Keratinocyte (primary cell): ENCODE measurements around the gene HJV. TPM values are rescaled to one million over a fixed set of nuclear protein-coding genes. Genes with fewer than 3 reads are reported as not detected.

Experiments used
- DNase-seq: peaks from one replicate; pipeline ENCODE4 v3.0.0-alpha.2; 2011; ENCODE audit warnings: low read depth, missing footprints, low spot score
- FAIRE-seq: peaks from 2 replicates; lab custom pipeline; 2011; peaks lifted over from hg19 to GRCh38; lab: Jason Lieb, UNC
- H2AFZ ChIP-seq: 2 replicates; pipeline ENCODE4 v1.6.0; 2012; ENCODE audit warnings: low read length, control low read depth, inconsistent platforms; ENCODE audit not compliant: control insufficient read depth
- H3K27ac ChIP-seq: 2 replicates; pipeline ENCODE4 v1.5.1; 2011; ENCODE audit warnings: low read length; ENCODE audit not compliant: control insufficient read depth, insufficient read depth
- H3K27me3 ChIP-seq: 3 replicates; pipeline ENCODE4 v1.6.0; 2011; ENCODE audit warnings: low read length; ENCODE audit not compliant: control insufficient read depth, insufficient read depth; ENCODE audit errors: extremely low read depth
- H3K36me3 ChIP-seq, 2 experiments: 2 replicates in 1 of 2; 3 replicates in 1 of 2; pipeline ENCODE4 v1.5.1; 2011; ENCODE audit warnings: low read length in 2 of 2, mild to moderate bottlenecking in 1 of 2; ENCODE audit not compliant: control insufficient read depth in 2 of 2, insufficient read depth in 2 of 2; ENCODE audit errors: extremely low read depth in 1 of 2
- H3K4me1 ChIP-seq: 3 replicates; pipeline ENCODE4 v1.5.1; 2011; ENCODE audit warnings: low read length; ENCODE audit not compliant: control insufficient read depth, insufficient read depth; ENCODE audit errors: extremely low read depth
- H3K4me2 ChIP-seq: 3 replicates; pipeline ENCODE4 v1.6.0; 2011; ENCODE audit warnings: low read depth, low read length; ENCODE audit not compliant: control insufficient read depth, insufficient read depth; ENCODE audit errors: extremely low read depth
- H3K4me3 ChIP-seq, 3 experiments: fragments of 200-600 bp in 1 of 3; sonication (generic) in 1 of 3; 2 replicates in 2 of 3; 3 replicates in 1 of 3; pipeline ENCODE4 v1.5.1; 2011 to 2016; ENCODE audit warnings: low read length in 3 of 3, mild to moderate bottlenecking in 3 of 3, control low read depth in 2 of 3, inconsistent platforms in 1 of 3, low read depth in 1 of 3, mixed read lengths in 1 of 3, mixed run types in 1 of 3, moderate library complexity in 1 of 3; ENCODE audit not compliant: control insufficient read depth in 2 of 3, insufficient read depth in 2 of 3; ENCODE audit errors: extremely low read depth in 1 of 3
- H3K79me2 ChIP-seq: 2 replicates; pipeline ENCODE4 v1.6.0; 2012; ENCODE audit warnings: low read length; ENCODE audit not compliant: control insufficient read depth, insufficient read depth
- H3K9ac ChIP-seq: 3 replicates; pipeline ENCODE4 v1.6.0; 2011; ENCODE audit warnings: low read length; ENCODE audit not compliant: control insufficient read depth, insufficient read depth; ENCODE audit errors: extremely low read depth
- H3K9me1 ChIP-seq: 3 replicates; pipeline ENCODE4 v1.6.0; 2011; ENCODE audit warnings: low read length; ENCODE audit not compliant: control insufficient read depth, insufficient read depth; ENCODE audit errors: extremely low read depth
- H3K9me3 ChIP-seq: 2 replicates; pipeline ENCODE4 v1.5.1; 2012; ENCODE audit warnings: low read depth, low read length; ENCODE audit not compliant: control insufficient read depth
- H4K20me1 ChIP-seq: 3 replicates; pipeline ENCODE4 v1.6.0; 2011; ENCODE audit warnings: low read length; ENCODE audit not compliant: control insufficient read depth, insufficient read depth; ENCODE audit errors: extremely low read depth
- EZH2 ChIP-seq: IDR thresholded peaks from one replicate; pipeline ENCODE4 v1.6.1; 2012; ENCODE audit warnings: inconsistent platforms, mild to moderate bottlenecking, low read length, moderate library complexity
- dilution Hi-C: fragments of 300-500 bp; cut with MboI; formaldehyde crosslinking; loops from one replicate; pipeline ENCODE4 v1.7.0; 2020; ENCODE audit warnings: low sequenced_read_pairs; ENCODE audit not compliant: extremely low pct_ligation_motif_present
- polyA plus RNA-seq, 5 experiments: library from polyadenylated mRNA; depleted of rRNA in 3 of 5; stranded (reverse) in 3 of 5; stranded (forward) in 1 of 5; unstranded in 1 of 5; fragments of >200 nt; gene quantifications; 1 replicate in 1 of 5; 2 replicates in 3 of 5; 3 replicates in 1 of 5; pipeline versions ENCODE4 v1.2.1 to v1.2.3, GENCODE V29; 2011 to 2012; ENCODE audit warnings: missing spikeins in 2 of 5, low read depth in 1 of 5, low replicate concordance in 1 of 5
- small RNA-seq, 3 experiments: library from RNA; depleted of rRNA; stranded (forward); fragments of <200 nt; gene quantifications; one replicate each; pipeline ENCODE3, GENCODE V24; 2012; ENCODE audit warnings: low read depth in 3 of 3, low replicate concordance in 1 of 3; ENCODE audit not compliant: insufficient read length in 3 of 3
- TF ChIP-seq, protein P1 (sequence below), 3 experiments: IDR thresholded peaks in 1 of 3; conservative IDR thresholded peaks in 1 of 3; optimal IDR thresholded peaks in 1 of 3; 2 replicates in 2 of 3; 3 replicates in 1 of 3; pipeline versions ENCODE3 to v1.5.1; 2011; ENCODE audit warnings: low read length in 3 of 3, mild to moderate bottlenecking in 3 of 3, moderate library complexity in 2 of 3, control low read depth in 1 of 3, inconsistent platforms in 1 of 3; ENCODE audit not compliant: insufficient read depth in 2 of 3; ENCODE audit errors: extremely low read depth in 1 of 3

HJV gene
- polyA plus RNA-seq, 1 donor (not counting 4 experiments of a cell fraction or from before 2014, with no cell fraction given) = not detected

- no peak overlapping the region for H2AFZ ChIP-seq
- H3K9me3 ChIP-seq = no peaks in the 10 kb centered on the region
- H4K20me1 ChIP-seq = no peaks in the 10 kb centered on the region
- no peak overlapping the region for H3K4me3 ChIP-seq
- DNase-seq = no peak
- TF ChIP-seq, protein P1, sequence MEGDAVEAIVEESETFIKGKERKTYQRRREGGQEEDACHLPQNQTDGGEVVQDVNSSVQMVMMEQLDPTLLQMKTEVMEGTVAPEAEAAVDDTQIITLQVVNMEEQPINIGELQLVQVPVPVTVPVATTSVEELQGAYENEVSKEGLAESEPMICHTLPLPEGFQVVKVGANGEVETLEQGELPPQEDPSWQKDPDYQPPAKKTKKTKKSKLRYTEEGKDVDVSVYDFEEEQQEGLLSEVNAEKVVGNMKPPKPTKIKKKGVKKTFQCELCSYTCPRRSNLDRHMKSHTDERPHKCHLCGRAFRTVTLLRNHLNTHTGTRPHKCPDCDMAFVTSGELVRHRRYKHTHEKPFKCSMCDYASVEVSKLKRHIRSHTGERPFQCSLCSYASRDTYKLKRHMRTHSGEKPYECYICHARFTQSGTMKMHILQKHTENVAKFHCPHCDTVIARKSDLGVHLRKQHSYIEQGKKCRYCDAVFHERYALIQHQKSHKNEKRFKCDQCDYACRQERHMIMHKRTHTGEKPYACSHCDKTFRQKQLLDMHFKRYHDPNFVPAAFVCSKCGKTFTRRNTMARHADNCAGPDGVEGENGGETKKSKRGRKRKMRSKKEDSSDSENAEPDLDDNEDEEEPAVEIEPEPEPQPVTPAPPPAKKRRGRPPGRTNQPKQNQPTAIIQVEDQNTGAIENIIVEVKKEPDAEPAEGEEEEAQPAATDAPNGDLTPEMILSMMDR (optimal IDR thresholded peaks at IDR 0.05 in 1 of 3, IDR thresholded peaks at IDR 0.05 in 1 of 3, conservative IDR thresholded peaks at IDR 0.05 in 1 of 3; ENCODE audit: extremely low read depth in 1 of 3, insufficient read depth in 2 of 3, low read length in 3 of 3) = no peak
- TF ChIP-seq EZH2 = no peak
- no peak overlapping the region for H3K27ac ChIP-seq
- H3K36me3 ChIP-seq = no peaks in the 10 kb centered on the region
- H3K27me3 ChIP-seq = no peaks in the 10 kb centered on the region
- no peak overlapping the region for H3K4me2 ChIP-seq
- no peaks in the 10 kb centered on the region for H3K9me1 ChIP-seq
- peaks cover 24% of the 10 kb centered on the region for H3K4me1 ChIP-seq
- dilution Hi-C loops = no loop called here
- no peak overlapping the region for H3K9ac ChIP-seq
- no peak for FAIRE-seq
- H3K79me2 ChIP-seq = no peaks in the 10 kb centered on the region
Observed at GRCh38 chr1:145974721-145975120, 46.8 kb downstream of the HJV start.

GRCh38 chr1:145972580-145972979, 49.0 kb downstream of the HJV start:
- no peaks in the 10 kb centered on the region for H3K79me2 ChIP-seq
- no peaks in the 10 kb centered on the region for H3K9me1 ChIP-seq
- FAIRE-seq = no peak
- peaks cover 3% of the 10 kb centered on the region for H3K4me1 ChIP-seq
- no peaks in the 10 kb centered on the region for H3K27me3 ChIP-seq
- H3K9me3 ChIP-seq = no peaks in the 10 kb centered on the region
- H2AFZ ChIP-seq = no peak overlapping the region
- no peak overlapping the region for H3K4me3 ChIP-seq
- no peaks in the 10 kb centered on the region for H4K20me1 ChIP-seq
- DNase-seq = no peak
- dilution Hi-C loops = no loop called here
- H3K27ac ChIP-seq = no peak overlapping the region
- H3K9ac ChIP-seq = no peak overlapping the region
- no peaks in the 10 kb centered on the region for H3K36me3 ChIP-seq
- no peak overlapping the region for H3K4me2 ChIP-seq
- TF ChIP-seq EZH2 = no peak
- TF ChIP-seq, protein P1 (optimal IDR thresholded peaks at IDR 0.05 in 1 of 3, IDR thresholded peaks at IDR 0.05 in 1 of 3, conservative IDR thresholded peaks at IDR 0.05 in 1 of 3; ENCODE audit: extremely low read depth in 1 of 3, insufficient read depth in 2 of 3, low read length in 3 of 3) = no peak

Small RNAs within 50 kb of the gene (small RNA-seq; reads per million reads assigned to genes)
- 2.4 to 41.7 (median 30.0) reads per million in 3 experiments for gene RNVU1-6

Other genes starting within 250 kb of the HJV start
- gene RNF115, start 197.6 kb downstream of the HJV start, polyA plus RNA-seq = 7.4 to 10.1 TPM (median 7.4 TPM) in 3 replicates
- 33.9 to 44.4 TPM (median 34.4 TPM) in 3 replicates for gene POLR3C, start 197.5 kb downstream of the HJV start, polyA plus RNA-seq
- 1.3 to 1.6 TPM (median 1.3 TPM) in 3 replicates for gene NUDT17, start 176.1 kb downstream of the HJV start, polyA plus RNA-seq
- 26.9 to 29.7 TPM (median 27.6 TPM) in 3 replicates for gene PIAS3, start 162.7 kb downstream of the HJV start, polyA plus RNA-seq
- gene ANKRD35, start 135.9 kb downstream of the HJV start, polyA plus RNA-seq = 0.08 to 1.3 TPM (median 0.46 TPM) in 3 replicates
- gene ITGA10, start 111.7 kb downstream of the HJV start, polyA plus RNA-seq = 0.54 to 0.90 TPM (median 0.65 TPM) in 3 replicates
- gene PEX11B, start 103.0 kb downstream of the HJV start, polyA plus RNA-seq = 43.7 to 97.7 TPM (median 89.0 TPM) in 3 replicates
- gene RBM8A, start 94.3 kb downstream of the HJV start, polyA plus RNA-seq = 111 to 209 TPM (median 194 TPM) in 3 replicates
- 9.2 to 26.4 TPM (median 20.0 TPM) in 3 replicates for gene LIX1L, start 63.7 kb downstream of the HJV start, polyA plus RNA-seq
- gene ANKRD34A, start 57.2 kb downstream of the HJV start, polyA plus RNA-seq = 0.53 to 0.83 TPM (median 0.66 TPM) in 3 replicates
- 8.1 to 14.0 TPM (median 10.0 TPM) in 3 replicates for gene POLR3GL, start 57.0 kb downstream of the HJV start, polyA plus RNA-seq
- 89.7 to 165 TPM (median 159 TPM) in 3 replicates for gene TXNIP, start 25.2 kb downstream of the HJV start, polyA plus RNA-seq
- 1.1 to 2.1 TPM (median 1.7 TPM) in 3 replicates for gene NBPF10, start 123.1 kb upstream of the HJV start, polyA plus RNA-seq
- 30.4 to 44.1 TPM (median 31.0 TPM) in 3 replicates for gene NOTCH2NLA, start 207.3 kb upstream of the HJV start, polyA plus RNA-seq